A549 treated with Hydrocortisone at 1 μM for 4 hours (cell line): ENCODE measurements around the gene AQP3. TPM values are rescaled to one million over a fixed set of nuclear protein-coding genes. Genes with fewer than 3 reads are reported as not detected.

Experiments
- total RNA-seq: library from RNA; stranded (reverse); fragments of 200-300 nt; extraction: Qiagen RNA extraction; gene quantifications from 5 replicates; pipeline ENCODE4 v1.2.3, GENCODE V29; 2022

The AQP3 gene
- total RNA-seq: 21.0 to 24.9 TPM (median 23.2 TPM) in 5 replicates

DNA sequence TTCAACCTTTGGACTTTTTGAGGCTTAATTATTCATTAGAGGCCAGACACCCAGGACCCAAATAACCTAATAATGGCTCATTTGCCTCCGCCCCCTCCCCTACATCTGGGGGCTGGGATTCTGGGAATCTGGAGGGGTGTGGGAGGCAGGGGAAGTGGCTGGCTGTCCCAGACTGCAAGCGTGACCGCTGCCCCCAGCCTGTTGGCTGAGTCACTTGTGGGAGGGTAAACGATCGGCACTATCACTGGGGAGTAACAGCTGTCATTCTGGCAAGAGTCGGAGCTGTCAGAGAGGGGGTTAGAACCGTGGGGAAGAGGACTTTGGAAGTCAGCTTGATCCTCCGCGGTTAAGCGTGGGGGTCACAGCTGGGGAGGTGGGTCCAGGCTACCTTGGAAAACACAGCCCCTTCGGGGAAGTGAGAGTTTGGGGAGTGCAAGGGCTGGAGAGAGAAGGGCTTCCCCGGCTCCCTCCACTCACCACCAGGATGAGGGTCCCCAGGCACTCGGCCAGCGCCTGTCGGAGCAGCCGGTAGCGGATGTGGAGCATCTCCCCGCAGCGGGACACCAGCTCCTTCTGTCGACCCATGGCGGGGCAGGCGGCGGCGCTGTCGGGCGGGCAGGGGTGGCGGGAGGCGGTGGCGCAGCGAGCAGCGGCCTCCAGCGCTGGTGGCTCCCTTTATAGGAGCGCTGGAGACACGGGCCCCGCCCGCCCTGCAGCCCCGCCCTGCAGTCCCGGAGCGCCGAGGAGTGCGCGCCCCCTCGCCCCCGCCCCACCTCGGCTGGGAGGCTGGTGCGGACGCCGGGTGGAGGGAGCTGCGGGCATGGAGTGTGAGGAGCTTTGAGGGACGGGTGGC is at the start of gene AQP3:
AQP3 (minus strand) TSS at position 648 of the 853 bp plus-strand sequence; CDS start at position 585, 63 bp downstream.

DNA sequence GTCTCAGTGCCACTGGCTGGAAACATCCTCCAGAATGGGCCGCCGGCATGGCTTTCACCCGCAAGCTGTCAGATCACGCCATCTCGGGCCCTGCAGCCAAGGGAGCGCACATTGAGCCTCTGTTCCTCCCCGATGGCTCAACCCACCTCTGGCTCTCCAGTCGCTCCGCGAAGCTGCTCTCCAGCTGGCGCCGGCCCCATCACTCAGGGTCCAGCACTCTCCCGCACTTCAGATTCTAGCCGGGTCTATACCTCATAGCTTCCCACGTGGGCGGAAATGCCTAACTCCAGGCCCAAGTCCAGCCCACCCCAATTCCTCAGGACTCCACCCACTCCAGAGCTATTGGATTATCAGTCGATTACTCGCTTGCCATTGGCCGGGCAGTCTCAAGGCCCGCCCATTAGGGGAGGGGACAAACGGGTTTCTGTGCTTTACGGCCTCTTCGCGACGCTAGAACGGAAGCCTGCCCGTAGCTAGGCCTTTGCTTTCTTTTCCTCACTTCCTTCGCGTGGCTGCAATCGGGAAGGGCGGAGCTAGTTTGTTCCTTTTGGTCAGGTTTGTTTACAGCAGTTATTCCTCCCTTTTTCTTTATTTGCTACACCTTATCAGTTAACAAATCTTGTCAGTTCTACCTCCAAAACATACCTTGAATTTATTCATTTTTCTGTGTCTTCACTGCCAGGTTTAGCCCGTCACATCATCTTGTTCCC is 26.4 kb upstream of the AQP3 start, which contains the start of gene NOL6:
NOL6 (minus strand) TSS at position 282 of the 710 bp plus-strand sequence; CDS start at position 200, 82 bp downstream.

DNA sequence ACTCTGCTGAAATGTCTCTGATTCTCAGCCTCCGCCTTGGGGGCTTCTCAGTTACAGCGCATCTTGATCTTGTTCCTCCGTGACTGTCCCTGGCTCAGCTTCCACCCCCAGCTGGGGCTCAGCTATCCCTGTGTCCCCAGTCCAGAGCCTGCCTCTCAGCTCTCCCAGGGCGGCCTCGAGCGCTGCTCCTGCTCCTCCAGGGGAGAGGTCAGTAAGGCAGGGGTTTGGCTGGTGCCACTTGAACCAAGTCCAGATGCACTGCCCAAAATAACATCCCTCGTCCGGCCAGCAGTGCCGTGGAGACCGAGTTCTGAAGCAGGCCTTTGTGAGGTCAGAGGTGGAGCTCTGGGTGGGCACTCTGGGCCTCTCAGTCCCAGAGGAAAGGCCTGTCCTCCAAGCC is 45.0 kb downstream of the AQP3 start, which contains the start of gene AQP7:
AQP7 (minus strand) TSS at position 198 of the 400 bp plus-strand sequence. CDS start 1,306 bp downstream, outside the sequence.

Other genes with a start within 250 kb of the AQP3 start
- not detected in 5 replicates for gene SPINK4, start 207.4 kb downstream of the AQP3 start, total RNA-seq
- gene BAG1, start 182.9 kb downstream of the AQP3 start, total RNA-seq: 112 to 132 TPM (median 127 TPM) in 5 replicates
- gene CHMP5, start 182.5 kb downstream of the AQP3 start, total RNA-seq: 67.3 to 80.6 TPM (median 70.3 TPM) in 5 replicates
- gene NFX1, start 157.1 kb downstream of the AQP3 start, total RNA-seq: 31.4 to 34.8 TPM (median 31.7 TPM) in 5 replicates
- gene AQP7, start 45.0 kb downstream of the AQP3 start, total RNA-seq: 0.28 to 0.56 TPM (median 0.33 TPM) in 5 replicates
- 69.7 to 76.7 TPM (median 72.1 TPM) in 5 replicates for gene NOL6, start 26.3 kb upstream of the AQP3 start, total RNA-seq
- gene ANKRD18B, start 76.7 kb upstream of the AQP3 start, total RNA-seq: 4.8 to 7.7 TPM (median 5.3 TPM) in 5 replicates